RWPE1 (cell line): ENCODE measurements around the gene BCAR3.

Experiments used
- CTCF ChIA-PET: fragments of 350-600 bp; sonication (Branson Sonifier 250); formaldehyde crosslinking; extraction: SDS; loops from one replicate; lab custom pipeline; 2021; lab: Yijun Ruan, JAX
- POLR2A ChIA-PET: fragments of 400-600 bp; formaldehyde crosslinking; extraction: SDS; loops from one replicate; lab custom pipeline; 2020; ENCODE audit warnings: antibody characterized with exemption; ENCODE audit not compliant: low non-redundant PET; lab: Yijun Ruan, JAX
- DNase-seq: peaks from one replicate; pipeline ENCODE4 v3.0.0; 2012; ENCODE audit warnings: low spot score
- H3K27ac ChIP-seq: fragments of 450-650 bp; 2 replicates; pipeline ENCODE4 v1.5.1; 2017
- TF ChIP-seq, protein P1 (sequence below): fragments of 450-650 bp; conservative IDR thresholded peaks from 2 replicates; pipeline ENCODE4 v1.5.1; 2017; ENCODE audit warnings: low read depth, mild to moderate bottlenecking

Gene BCAR3

DNA sequence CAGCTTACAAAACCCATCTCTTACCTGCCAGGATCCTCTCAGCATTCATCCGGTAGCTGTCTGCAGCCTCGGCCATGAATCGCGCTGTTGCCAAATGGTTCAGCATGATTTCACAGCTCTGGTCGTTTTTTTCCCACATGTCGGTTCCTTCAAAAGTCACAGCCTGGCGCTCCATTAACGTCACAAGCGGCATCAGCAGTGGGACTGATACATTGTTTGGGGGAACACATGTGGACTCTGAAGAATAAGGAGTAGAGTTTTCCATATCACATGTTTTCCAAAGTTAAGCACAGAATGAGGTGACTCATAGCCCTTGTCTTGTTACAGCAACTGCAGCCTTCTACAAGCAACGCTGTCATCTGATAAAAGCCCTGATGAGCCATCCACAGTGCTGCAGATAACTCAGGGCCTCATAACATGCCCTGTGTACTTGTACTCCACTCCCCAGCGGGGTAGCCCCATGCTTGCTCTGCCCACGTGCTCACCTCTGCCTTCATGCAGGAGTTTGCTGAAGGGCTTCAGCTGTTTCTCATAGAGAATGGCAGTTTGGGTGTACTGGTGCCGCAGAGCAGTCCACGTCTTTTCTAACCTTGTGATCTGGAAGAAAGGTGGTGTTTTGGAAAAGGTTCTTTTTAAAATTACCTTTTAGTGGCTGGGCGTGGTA is 114.2 kb downstream of the BCAR3 start:
- POLR2A ChIA-PET = interaction anchor here (0.7 kb wide), 1 partner anchor 371 kb away, joined by 3 read pairs; no protein-coding TSS in a partner anchor
- CTCF ChIA-PET = no interaction called here
- no peak for DNase-seq
- peak overlapping the region; percentile 57 for H3K27ac ChIP-seq
- TF ChIP-seq, protein P1, sequence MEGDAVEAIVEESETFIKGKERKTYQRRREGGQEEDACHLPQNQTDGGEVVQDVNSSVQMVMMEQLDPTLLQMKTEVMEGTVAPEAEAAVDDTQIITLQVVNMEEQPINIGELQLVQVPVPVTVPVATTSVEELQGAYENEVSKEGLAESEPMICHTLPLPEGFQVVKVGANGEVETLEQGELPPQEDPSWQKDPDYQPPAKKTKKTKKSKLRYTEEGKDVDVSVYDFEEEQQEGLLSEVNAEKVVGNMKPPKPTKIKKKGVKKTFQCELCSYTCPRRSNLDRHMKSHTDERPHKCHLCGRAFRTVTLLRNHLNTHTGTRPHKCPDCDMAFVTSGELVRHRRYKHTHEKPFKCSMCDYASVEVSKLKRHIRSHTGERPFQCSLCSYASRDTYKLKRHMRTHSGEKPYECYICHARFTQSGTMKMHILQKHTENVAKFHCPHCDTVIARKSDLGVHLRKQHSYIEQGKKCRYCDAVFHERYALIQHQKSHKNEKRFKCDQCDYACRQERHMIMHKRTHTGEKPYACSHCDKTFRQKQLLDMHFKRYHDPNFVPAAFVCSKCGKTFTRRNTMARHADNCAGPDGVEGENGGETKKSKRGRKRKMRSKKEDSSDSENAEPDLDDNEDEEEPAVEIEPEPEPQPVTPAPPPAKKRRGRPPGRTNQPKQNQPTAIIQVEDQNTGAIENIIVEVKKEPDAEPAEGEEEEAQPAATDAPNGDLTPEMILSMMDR = no peak

DNA sequence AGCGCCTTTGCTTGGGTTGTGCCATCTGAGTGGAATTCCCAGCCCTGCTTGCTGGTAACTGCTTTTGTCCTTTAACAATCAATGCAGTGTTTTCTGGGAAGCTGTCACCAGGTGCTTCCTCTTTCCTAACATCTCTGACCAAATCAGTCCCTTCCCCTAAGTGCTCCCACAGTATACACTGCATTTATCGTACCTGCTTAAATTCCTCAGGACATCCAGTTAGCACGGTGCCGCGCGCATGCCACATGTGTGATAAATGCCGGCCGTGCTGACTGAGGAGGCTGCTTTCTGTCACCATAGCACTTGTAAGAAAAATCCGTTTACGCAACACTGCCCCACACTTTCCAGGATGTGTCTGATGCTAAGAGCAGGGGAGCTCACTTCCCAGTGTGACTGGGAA is 115.4 kb downstream of the BCAR3 start:
- CTCF ChIA-PET = interaction anchor here (1.2 kb wide), 1 partner anchor 282 kb away, joined by 3 read pairs; no protein-coding TSS in a partner anchor

DNA sequence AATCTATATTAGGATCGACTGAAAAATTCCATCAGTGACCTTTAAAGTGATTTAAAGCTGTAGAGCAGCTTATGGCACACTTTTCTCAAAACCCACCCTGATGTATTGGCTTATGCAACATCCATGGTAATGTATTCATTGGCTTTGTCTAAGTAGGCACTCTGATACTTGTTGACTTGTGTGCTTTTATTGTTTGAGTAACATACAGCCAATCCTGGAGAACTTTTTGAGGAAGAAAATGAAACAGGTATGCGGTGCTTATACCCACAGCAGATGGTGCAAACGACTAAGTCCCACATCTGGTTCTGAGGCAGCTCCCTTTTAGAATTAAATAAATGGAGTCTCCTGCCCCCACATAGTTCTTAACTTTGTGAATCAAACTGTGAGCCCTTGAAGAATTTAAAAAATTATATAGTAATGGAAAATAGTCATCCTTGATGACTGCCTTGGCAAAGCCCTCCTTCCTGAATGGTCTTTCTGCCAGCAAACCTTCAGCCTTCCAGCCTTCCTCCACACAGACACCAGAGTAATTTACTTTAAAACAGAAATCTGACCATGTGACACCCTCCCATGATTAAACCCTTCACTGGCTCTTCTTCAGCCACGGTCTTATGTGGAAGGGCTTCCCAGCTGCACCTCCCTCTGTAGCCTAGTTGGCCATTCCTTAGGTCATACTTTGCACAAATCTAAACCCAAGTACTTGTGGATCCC is 116.0 kb downstream of the BCAR3 start:
- DNase-seq = no peak
- POLR2A ChIA-PET = no interaction called here
- CTCF ChIA-PET = interaction anchor here (1.2 kb wide), 1 partner anchor 283 kb away, joined by 3 read pairs; no protein-coding TSS in a partner anchor
- TF ChIP-seq, protein P1 = no peak
- H3K27ac ChIP-seq = peak overlapping the region; percentile 57

More for the DNA sequence above, 115.4 kb downstream of the BCAR3 start:
- TF ChIP-seq, protein P1 = no peak
- H3K27ac ChIP-seq = peak overlapping the region; percentile 57
- POLR2A ChIA-PET = no interaction called here
- DNase-seq = no peak

DNA sequence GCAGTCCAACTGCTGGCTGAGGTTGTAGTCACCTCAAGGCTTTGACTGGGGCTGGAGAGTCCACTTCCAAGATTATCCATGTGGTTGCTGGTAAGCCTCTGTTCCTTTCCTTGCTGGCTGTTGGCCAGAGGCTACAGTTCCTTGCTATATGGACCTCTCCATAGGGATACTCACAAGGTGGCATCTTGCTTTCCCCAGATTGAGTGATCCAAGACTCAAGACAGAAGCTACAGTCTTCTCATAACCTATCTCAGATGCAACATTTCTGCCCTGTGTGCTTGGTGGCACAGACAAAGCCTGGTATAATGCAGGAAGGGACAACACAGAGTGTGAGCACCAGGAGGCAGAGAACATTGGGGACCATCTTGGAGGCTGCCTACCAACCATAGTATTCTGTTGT is 121.9 kb downstream of the BCAR3 start:
- no peak for DNase-seq
- POLR2A ChIA-PET = no interaction called here
- CTCF ChIA-PET = no interaction called here
- TF ChIP-seq, protein P1 = no peak
- no peak overlapping the region for H3K27ac ChIP-seq

DNA sequence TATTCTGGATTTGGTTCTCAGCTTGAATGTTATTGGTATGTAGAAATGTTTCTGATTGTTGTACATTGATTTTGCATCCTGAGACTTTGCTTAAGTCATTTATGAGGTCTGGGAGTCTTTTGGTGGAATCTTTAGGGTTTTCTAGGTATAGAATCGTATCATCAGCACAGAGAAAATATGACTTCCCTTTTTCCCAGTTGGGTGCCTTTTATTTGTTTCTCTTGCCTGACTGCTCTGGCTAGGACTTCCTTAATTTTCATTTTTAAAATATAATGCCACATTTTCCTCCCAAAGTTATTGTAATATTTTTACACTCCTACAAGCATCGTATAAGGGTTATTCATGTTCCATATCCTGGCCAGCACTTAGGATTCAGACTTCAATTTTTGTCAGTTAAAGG is 122.6 kb downstream of the BCAR3 start:
- DNase-seq = no peak
- no peak overlapping the region for H3K27ac ChIP-seq
- CTCF ChIA-PET = no interaction called here
- POLR2A ChIA-PET = no interaction called here
- TF ChIP-seq, protein P1 = no peak

DNA sequence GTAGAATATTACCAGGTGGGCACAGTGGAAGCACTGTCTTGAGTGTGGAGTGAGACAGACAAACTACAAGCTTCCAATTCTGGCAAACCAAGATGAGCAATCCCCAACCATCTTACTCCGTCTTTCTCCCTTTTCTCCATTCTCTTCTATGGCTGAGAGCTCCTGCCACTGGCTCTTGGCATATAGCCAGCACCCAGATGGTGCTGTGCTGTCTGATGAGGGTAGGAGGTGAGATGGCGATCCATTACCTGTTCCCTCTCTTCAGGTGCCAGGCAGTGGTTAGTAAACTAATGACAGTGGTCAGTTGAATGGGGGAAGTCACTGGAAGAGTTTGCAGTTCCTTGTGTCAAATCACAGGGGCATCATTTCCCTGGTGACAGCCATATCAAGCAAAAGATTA is 125.3 kb downstream of the BCAR3 start:
- peak; percentile 22 for DNase-seq
- H3K27ac ChIP-seq = no peak overlapping the region
- ChIA-PET POLR2A (no interaction called here), CTCF (interaction anchor here (0.6 kb wide), 1 partner anchor 18 kb away, joined by 4 read pairs; no protein-coding TSS in a partner anchor)
- TF ChIP-seq, protein P1 = no peak
